HG02970 (cell line): ENCODE measurements around the gene ASCC1.

ENCODE experiments used
- ATAC-seq: cut with Tn5 transposase; IDR thresholded peaks from one replicate; pipeline ENCODE4 v1.9.1; 2021; ENCODE audit warnings: mild to moderate bottlenecking, moderate library complexity, moderate number of reproducible peaks; ENCODE audit not compliant: unreplicated experiment, low FRiP score

Gene ASCC1

DNA sequence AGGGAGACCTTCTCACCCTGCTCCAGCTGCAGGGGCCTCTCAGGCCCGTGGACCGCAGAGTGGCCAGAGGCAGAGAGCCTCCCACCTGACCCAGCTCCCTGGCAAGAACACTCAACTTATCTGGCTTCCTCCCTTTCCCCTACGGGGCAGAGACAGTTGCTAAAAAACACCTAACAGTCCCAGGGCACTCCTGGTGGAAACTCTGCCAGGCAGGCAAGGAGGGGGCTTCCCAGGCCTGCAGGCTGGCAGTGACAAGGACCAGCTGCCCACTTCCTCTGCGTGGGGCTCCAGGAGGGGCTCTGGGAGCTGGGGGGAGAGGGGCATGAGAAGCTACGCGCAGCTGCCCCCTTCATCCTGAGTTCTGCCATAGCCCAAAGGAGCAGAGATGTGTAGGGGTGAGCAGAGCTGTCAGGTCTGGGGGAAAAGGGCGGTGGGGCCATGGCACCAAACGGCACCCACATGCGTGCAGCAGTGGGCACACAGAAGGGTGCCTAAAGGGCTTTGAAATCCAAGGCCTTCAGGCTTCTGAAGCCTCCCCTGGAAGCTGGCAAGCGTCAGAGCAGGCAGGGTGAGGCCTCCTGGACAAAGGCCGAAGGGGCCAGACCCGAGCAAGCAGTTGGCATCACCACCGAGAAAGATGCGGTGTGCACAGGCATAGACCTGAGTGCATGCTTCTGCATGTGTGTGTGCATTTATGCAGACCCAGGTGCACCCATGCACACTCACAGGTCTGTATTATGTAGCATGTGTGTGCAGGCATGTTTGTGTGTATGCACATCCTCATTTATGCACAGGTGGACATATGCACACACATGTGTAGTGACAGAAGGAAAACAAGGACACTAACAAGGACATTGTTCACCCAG lies 142.1 kb downstream of the ASCC1 start:
- ATAC-seq: no peak

DNA sequence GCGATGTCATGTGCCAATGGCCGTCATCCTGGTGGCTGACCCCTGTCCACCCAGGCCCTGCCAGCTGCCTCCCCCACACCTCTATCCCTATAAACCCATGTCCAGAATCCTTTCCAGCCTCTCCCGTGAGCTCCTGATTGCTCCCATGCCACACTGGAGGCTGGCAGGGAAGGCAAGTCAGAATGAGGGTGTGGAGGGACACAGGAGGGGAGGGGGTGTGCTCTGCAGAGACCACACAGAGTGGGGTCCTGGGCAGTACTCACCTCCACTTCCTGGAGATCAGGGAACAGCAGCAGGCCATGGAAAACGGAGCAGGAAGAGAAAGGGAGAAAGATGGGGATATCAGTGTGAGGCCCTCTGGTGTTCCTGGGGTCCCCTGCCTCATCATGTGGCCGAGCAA lies 143.4 kb downstream of the ASCC1 start:
- ATAC-seq: no peak

GRCh38 chr10:72072046-72072445 lies 144.0 kb downstream of the ASCC1 start:
- ATAC-seq: no peak

- no peak for ATAC-seq
Observed at GRCh38 chr10:72069751-72070526, 146.1 kb downstream of the ASCC1 start.

- no peak for ATAC-seq
Observed at GRCh38 chr10:72068901-72069446, 147.1 kb downstream of the ASCC1 start.

DNA sequence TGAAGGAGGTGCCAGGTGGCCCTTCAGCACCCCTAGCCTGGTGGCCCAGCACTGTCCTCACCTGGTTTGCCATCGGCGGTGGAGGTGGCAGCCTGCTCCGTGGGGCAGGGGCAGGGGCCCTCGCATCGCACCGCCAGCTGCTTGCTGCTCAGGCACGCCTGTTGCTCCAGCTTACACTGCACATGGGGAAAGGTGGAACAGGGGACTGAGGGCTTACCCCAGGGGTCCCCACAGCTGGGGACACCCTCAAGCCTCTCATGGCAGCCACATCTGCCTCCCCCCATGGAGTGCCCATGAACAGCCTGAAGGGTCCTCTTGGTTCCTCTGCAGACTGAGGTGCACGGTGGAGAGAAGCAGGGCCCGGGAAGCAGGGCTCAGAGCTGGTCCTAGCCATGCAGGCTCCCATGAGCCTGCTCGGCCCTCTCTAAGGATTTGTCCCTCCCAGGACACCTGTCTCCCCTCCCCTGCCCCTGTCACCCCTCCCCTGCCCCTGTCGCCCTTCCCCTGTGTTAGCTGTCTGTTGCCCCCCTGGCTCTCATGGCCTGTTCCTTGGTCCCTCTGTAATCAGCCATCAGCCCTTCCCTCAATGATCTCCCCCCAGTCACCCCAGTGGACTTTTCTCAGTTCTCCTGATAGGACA lies 147.8 kb downstream of the ASCC1 start:
- no peak for ATAC-seq

DNA sequence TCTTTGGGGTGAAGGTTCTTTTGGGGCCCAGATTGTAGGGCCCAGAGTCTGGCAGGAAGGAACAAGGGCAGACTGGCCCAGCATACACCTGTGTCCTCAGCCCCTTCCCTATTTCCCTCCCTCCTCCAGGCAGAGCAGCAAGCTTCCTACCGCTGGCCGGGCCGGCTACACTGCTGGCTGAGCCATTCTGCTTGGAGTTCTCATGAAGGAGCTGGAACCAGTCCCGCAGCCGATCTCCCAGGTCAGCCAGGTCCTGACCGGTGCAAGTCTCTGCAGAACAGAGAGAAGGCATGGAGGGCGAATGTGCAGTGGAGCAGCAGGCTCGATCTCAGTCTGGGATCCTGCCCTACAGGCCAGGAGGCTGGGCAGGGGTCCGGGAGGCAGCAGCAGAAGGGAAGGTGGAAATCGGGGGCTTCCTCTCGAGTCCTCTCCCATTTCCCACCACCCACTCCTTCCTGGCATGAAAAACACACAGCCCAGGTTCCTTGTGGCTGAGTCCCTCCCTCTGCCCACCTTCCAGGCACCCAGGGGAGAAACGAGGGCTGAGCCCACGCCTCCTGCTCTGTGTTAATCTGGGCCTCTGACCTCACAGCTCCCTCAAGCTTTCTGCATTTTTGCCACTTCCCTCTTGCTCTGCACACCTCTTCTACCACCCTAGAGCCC lies 148.5 kb downstream of the ASCC1 start:
- no peak for ATAC-seq

DNA sequence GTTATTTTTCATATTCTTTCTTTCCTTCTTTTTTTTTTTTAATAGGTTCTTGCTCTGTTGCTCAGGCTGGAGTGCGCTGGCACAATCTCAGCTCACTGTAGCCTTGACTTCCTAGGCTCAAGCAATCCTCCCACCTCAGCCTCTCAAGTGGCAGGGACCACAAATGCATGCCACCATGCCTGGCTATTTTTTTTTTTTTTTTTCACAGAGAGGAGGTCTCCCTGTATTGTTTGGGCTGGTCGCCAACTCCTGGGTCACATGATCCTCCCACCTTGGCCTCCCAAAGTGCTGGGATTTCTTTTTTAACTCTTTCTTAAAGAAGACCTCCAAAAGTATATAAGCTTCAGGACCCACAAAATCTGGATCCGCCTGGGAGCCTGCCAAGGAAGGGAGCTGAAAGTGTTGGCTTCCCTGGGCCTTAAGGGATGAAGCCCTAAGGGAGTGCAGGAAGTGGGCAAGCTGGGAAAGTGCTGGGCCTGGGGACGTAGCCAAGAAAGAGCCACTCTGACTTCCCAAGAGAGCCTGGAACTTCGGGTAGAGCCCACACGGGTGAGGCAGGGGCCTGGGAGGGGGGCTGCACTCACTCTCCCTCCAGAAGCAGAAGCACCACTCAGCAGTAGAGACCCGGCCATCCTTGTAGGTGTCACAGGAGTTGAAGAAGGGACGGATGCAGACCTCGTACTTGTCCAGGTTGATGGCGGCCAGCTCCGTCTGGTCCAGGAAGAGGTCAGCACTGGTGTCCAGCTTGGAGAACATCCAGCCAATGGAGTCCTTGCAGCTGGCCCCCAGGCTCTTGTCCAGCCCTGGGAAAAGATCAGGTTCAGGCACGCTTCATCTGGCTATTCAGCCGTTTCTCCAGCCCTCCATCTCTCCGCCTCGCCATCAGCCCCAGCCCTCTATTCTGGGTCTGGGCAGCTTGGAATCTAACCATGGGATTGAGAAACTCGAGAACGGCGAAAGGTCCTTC lies 149.5 kb downstream of the ASCC1 start:
- ATAC-seq: no peak

DNA sequence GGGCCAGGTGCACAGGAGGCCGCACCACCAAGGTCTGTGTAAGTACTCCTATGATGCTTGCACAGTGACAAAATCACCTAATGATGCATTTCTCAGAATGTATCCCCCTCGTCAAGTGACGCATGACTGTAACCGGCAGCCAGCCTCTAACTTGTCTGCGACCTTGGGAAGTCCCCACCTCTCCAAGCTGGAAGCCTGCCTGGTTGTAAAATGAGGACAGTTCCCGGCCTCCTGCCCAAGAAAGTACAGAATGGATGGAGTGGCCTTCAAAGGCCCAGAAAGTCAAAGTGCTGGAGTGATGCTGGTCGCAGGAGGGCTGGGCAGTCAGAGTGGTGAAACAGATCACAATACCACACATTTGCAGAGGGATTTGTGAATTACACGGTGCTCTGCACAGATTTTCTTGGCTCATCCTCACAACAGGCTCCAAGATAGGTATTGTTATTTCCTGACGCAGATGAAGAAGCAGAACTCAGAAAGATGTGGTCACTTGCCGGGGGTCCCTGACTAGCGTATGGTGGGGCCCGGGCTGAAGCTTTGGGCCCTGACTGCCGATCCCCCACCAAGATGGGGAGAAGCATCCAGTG lies 150.5 kb downstream of the ASCC1 start:
- no peak for ATAC-seq

- ATAC-seq: no peak
Observed at GRCh38 chr10:72063703-72064391, 152.2 kb downstream of the ASCC1 start.

DNA sequence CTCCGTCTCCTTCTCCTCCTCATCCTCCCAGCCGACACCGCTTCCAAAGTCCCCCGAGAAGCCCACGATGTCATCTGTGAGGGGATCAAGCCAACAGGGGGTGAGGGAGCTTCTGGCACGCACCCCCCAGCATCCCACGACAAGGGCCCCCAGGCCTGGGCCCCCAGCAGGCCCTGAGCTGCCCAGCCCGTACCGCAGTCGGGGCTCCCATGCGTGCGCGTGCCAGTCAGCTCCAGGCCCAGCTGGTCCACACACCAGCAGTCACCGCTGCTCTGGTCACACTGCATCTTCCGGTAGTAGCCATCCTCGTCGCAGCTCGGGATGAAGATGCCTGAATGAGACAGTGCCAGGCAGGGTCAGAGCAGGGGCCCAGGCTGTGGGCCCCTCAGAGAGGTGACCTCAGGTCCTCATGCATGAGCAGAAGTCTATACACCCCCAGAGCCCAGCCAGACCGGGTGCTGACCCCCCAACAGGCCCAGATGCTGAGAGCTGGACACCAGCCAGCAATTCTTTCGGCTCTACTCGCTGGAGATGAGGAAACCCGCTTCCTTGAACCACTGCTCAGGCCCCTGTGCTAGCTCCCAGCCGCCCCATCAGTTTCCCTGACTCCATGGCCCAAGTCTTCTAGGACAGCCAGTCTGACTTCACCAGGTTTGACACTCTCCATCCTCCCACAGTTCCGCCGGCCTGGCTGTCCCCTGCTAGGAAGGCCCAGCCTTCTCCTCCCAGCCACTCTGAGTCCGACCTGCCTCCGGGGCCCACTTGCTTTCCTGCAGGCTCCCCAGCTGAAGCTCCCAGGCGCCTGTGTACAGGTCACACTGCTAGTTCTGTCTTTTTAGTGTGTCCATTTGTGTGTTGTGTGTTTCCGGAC lies 153.0 kb downstream of the ASCC1 start:
- ATAC-seq: no peak

DNA sequence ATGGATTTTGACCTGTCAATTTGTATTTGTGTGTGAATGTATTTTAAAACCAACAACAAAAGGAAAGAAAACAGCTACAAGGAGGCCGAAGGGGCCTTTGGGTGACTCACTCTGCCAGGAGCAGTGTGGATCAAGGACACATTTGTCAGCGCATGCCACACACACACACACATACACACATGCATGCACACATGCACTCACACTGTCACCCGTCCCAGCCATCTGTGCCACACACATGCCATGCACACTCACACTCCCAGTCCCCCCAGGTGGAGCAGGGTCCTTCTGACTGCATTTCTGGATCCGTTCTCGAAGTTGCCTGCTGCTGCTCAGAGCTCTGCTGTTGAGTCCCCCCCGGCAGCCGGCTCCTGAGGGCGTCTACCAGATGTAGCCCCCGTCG lies 153.7 kb downstream of the ASCC1 start:
- ATAC-seq: no peak

DNA sequence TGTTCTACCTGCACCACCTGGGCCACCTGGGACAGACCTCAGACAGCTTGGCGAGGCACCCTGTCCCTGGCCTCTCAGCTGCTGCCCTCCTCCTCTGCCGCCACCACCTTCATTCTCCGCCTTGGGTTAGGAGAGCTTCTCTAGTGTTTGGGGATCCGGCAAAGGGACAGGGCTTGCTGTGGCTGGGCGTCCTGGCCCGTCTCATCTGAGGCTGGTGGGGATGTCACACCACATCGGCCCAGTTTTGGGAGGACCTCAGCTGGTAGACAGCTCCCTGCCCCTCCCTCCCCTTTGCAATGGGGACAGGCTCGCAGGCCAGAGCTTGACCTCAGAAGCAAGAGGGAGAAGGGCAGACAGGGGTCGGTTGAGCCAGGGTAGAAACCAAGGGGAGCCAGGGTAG lies 154.1 kb downstream of the ASCC1 start:
- ATAC-seq: no peak

- ATAC-seq: no peak
Observed at GRCh38 chr10:72061491-72061890, 154.6 kb downstream of the ASCC1 start.

DNA sequence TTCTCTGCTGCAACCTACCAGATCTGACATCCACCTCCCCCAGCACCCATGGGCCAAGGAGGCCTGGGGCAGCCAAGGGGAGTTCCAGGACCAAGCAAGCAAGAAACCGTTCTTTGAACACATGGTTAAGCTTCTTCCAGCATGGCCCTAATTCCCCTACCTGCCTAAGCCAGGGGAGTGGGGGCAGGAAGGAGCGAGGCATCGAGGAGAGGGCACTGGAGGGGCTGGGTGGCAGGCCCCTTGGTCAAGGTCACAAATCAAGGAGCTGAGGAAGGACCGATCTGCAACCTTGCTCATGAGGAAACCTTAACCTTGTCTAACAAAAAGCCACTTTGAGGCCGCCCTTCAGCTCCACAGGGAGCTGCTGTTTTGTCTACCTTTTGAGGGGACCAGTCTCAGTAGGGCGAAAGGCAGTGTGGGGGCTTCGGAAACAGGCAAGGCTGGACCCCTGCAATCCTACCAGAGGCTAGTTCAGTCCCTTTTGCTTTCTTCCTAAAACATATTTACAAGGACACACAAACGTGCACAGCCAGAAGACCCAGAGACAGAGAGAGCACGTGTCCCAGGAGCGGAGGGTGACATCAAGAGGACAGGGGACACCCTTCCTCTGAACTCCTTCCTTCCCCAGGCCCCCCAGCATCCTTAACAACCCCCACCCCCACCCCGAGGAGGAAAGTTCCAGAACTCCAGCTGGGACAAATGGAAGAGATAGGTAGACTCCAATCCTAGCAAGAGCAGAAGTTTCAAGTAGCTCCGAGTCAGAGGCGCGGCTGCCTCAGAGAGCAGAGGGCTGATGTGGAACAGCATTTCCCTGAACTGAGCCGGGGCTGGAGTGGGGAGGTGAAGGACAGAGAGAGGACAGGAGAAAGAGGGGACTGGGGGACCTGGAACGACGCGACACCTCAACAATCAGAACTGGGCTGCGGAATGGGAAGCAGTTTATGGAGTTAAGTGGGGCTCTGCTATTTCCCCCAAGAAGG lies 155.9 kb downstream of the ASCC1 start:
- no peak for ATAC-seq
